A549 treated with Hydrocortisone at 1 μM for 4 hours (cell line): ENCODE results near the gene LARP6. TPM values are rescaled to one million over a fixed set of nuclear protein-coding genes. Genes with fewer than 3 reads are reported as not detected.

Experiments used
- total RNA-seq: library from RNA; stranded (reverse); fragments of 200-300 nt; extraction: Qiagen RNA extraction; gene quantifications from 5 replicates; pipeline ENCODE4 v1.2.3, GENCODE V29; 2022

The LARP6 gene
- total RNA-seq = 39.9 to 75.6 TPM (median 75.0 TPM) in 5 replicates

DNA sequence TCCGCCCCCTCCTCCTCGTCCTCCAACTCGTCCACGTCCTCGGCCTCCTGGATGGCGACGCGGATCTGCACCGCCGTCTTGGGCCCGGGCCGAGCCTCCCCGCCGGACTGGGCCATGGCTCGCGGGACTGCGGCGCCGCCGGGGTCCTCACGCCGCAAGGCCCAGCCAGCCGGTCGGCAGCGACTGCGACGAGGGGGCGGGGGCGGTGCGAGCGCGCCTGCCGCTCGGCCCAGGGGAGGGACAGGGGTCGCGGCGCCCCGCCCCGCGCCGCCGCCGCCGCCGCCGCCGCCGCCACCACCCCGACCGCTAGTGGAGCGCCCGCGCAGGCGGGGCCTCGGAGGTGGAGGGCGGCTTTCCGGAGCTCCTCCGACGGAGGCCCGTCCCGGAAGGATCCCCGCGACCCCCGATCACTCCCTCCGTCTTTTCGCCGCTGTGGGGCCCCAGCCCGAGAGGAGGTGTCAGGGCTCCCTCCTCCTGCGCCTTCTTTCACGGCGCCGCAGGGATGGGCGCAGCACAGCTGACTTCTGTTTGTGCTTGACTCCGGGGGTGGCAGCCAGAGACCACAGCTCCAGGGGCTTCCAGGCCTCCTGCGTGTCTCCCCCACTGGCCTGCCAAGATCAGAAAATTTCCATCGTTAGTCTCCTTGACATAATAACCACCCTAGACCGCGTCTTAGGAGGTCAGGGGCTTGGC is at the start of gene LARP6:
Gene LARP6 (minus strand): TSS at position 185 of the 693 bp plus-strand sequence. CDS start 69 bp downstream, at position 116.

DNA sequence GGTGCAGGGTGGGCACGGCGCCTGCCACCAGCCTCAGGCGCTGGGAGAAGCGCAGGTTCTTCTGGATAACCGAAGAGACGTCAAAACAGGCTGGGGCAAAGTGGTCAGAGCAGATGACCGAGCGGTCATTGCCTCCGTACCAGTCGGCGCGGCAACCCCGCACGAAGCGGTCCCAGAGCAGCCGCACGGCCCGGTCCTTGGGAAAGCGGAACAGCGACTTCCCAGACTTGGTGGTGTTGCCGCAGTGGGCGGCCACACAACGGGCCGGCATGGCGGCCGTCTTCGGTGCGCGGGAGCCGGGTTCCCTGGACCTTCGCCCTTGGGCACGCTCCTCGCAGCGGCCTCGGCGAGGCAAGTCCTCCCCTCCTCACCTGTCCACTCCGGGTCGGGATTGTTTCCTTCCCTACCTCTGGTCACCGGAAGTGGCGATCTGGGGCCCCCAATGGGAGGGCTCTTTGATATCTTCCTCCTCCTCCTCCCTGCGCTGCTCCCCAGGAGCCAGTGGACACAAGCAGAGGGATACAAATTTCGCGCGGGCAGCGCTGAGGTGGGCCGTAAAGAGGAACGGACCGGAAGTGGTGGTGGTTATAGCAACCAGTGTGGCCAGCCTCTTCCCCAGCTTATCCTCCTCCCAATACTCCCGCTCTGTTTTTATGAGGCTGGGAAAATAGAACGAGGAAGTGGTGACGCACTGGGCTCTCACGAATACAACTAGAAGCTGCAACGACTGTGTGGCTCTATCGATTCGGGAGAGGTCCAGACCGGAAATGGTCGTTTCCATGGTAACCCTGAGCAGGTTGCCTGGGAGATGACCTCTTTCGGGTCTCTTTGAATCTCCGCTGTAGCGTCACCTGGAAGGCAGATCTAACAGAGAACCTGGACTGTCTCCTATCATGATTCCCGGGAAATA is 38.3 kb upstream of the LARP6 start, which contains the start of the genes LRRC49 and THAP10:
Gene LRRC49 (plus strand): TSS at position 825 of the 910 bp plus-strand sequence. CDS start 69 bp downstream, at position 894.
Gene THAP10 (minus strand): TSS at position 432 of the 910 bp plus-strand sequence. CDS start 161 bp downstream, at position 271.

Other genes with a start within 250 kb of the LARP6 start
- 25.9 to 40.0 TPM (median 34.9 TPM) in 5 replicates for gene UACA, start 90.6 kb downstream of the LARP6 start, total RNA-seq
- gene THAP10, start 38.3 kb upstream of the LARP6 start, total RNA-seq = 3.9 to 5.4 TPM (median 4.7 TPM) in 5 replicates
- 3.8 to 5.3 TPM (median 5.0 TPM) in 5 replicates for gene LRRC49, start 38.7 kb upstream of the LARP6 start, total RNA-seq